Stimulated activated CD8-positive, alpha-beta memory T cell treated with anti-CD3 and anti-CD28 coated beads, Interleukin-7, amount 100 ng/mL, for 48 hours (primary cell): ENCODE measurements around the gene NECTIN3.

Experiments
- DNase-seq, 2 donors: peaks; one replicate each; pipeline ENCODE4 v3.0.0-alpha.2; 2020; ENCODE audit warnings: low read depth in 1 of 2; ENCODE audit errors: extremely low read depth in 1 of 2

Gene NECTIN3

GRCh38 chr3:111194048-111194447 is 122.4 kb downstream of the NECTIN3 start:
- DNase-seq = no peak

DNA sequence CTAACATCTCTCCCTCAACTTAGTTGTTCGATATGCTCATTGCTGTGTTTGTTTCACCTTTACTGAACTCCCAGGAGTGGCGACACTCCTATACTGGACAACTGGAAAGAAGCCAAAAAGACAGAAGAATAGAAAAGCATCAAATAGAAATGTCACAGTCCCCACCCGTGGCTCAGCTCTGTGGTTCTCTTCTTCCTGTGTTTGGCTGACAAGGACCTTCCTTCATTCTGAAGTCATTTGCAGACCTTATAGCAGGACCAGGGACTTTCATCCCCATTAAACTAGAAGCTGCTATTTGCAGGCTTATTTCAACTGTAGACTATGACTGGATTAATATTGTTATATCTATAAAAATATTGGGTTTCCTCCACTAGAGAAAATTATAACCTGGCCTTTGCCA is 125.9 kb downstream of the NECTIN3 start:
- DNase-seq = no peak

DNA sequence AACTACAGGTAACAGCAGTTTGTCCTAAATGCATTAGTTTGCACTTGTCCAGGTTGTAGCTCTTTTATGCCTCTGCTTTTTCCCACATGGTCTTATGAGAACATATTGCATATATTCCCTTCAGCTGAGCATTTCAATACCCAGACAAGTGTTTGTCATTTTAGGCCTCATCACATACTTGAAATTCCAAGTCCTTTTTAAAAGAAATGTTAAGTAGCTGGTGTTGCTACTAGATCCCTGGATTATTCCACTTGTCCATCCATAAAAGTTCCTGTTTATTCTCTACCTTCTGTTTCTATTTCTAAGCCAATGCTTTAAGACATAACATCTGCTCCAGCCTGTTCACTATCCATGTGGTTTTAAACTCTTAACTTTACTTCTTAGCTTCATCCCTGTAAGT is 128.4 kb downstream of the NECTIN3 start:
- DNase-seq = no peak

DNA sequence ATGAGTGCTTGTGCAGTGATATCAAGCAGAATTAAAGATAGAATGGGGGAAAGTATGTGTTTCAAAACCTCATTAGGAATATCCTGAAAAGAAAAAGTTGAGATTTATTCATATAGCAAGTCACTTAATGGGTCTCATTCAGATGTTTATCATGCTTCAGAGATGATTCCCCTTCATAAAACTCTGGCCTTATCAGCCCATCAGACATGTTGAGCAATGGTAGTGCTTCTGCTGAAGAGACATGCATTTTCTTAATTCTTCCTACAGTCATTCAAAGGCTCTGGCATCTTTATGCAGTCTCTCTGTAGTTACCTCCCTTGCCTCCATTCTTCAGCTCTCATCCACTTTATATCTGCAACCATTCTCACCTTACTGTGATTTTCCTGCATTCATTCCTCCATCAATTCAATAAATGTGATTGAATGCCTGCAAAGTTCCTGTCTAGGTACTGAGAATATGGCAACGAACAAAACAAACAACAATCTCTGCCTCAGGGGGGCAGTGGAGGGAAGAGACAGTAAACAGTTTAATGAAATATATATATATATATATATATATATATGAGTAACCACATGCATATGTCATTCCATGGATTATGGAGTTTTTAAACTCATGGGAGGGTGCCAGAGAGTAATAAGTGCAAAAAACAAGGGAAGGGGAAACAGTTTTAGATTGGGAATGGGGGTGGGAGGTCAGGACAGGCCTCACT is 138.5 kb downstream of the NECTIN3 start:
- DNase-seq = no peak

DNA sequence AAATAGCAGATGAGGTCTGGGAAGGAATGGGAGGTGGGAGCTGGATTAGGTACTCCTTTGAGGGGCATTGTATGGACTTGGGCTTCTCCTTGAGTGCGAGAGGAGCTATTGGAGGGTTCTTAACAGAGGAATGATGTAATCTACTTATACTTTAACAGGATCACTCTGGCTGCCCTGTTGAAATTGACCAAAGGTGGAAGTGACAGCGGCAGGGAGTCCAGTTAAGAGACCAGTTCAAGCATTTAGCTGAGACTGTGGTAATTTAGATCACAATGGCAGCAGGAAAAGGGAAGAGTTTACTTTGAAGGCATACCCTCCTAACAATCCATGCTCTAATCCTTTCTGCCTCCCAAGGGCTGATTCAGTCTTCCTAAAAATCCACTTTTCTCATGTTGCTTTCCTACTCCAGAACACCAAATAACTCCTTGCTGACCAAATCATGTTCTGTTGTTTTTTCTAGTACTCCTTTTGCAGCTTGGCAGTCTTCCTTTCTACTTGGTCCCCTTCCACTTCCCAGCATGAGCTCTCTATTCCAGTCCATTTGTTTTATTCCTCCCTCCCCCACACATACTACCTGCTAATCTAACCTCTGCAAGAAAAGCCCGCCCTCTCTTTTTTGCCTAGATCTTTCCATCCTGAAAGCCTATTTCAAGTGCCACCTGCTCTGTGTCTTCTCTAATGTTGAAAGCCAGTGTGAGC is 139.4 kb downstream of the NECTIN3 start:
- no peak for DNase-seq

GRCh38 chr3:111212511-111212910 is 140.9 kb downstream of the NECTIN3 start:
- no peak for DNase-seq

GRCh38 chr3:111215481-111215880 is 143.9 kb downstream of the NECTIN3 start:
- no peak for DNase-seq

GRCh38 chr3:111218615-111219014 is 147.0 kb downstream of the NECTIN3 start:
- DNase-seq = no peak

- no peak for DNase-seq
Measured at GRCh38 chr3:111227216-111227615, 155.6 kb downstream of the NECTIN3 start.

- no peak for DNase-seq
Measured at GRCh38 chr3:111229301-111229700, 157.7 kb downstream of the NECTIN3 start.

DNA sequence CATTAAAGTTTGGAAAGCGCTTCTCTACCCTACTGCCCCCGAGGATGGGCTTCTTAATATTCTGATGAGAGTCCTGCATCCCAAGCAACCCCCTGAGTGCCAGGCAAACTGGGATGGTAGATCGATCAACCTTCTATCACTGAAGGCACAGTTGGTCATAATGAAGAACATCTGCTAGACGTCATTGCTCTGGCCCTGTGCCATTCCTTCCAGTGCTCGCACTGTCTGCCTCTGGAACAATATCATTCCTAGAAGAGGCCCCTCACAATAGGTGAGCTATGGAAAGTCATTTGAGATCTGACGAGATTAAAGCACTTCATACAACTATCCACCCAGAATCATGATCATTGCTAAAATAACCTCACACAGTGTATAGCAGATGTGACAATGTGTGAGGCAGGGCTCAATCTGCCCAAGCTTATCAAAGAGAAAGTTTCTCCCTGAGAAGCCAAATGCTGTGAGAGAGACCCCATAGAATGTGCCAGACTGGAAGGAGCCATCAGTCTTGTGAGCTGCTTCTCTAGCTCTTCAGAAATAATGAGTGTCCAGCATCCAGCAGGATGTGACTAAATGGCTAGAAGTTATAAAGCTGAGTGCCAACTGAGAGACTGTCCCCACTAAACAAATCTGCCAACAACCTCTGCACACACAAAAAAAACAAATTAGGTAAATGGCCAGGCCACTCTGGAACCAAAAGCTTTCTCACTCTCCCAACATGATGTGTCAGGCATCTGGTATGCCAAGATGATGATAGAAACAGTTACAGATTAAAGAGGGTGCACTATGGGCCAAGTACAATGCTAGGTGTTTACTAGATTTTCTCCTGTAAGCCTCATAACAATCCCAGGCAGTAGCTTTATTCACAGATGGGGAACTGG is 165.5 kb downstream of the NECTIN3 start:
- DNase-seq = no peak

DNA sequence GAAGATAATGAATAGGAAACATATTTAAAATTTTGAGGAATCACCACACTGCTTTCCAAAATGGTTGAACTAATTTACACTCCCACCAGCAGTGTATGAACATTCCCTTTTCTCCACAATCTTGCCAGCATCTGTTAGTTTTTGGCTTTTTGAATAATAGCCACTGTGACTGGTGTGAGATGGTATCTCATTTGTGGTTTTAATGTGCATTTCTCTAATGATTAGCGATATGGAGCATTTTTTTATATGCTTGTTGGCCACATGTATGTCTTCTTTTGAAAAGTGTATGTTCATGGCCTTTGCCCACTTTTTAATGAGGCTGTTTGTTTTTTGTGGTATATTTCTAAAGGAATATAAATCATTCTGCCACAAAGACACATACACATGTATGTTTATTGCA is 166.3 kb downstream of the NECTIN3 start:
- no peak for DNase-seq

DNA sequence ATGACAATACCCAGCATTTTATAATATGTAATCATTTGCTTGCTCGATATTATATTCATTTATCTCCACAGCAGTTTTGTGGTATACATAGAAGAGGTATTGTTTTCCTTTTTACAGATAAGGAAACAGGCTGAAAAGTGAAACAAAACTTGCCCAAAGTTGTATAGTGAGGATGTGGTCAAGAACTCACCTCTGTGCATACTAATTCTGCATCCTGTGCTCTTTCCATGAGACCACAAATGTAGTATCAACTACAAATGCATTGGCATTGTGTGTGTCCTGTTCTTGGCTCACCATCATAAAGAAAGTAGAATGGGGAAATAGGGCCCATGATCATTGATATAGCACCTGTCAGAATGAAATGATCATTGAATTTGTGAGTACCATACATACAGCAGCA is 167.3 kb downstream of the NECTIN3 start:
- no peak for DNase-seq

- DNase-seq = no peak
Measured at GRCh38 chr3:111241960-111242359, 170.3 kb downstream of the NECTIN3 start.
